Endothelial cell of umbilical vein (primary cell): ENCODE data around the gene MVB12B. TPM values are rescaled to one million over a fixed set of nuclear protein-coding genes. Genes with fewer than 3 reads are reported as not detected.

Source experiments
- BruUV-seq: library from RNA; stranded (reverse); fragments of 400-500 nt; replicated peaks from 2 replicates; lab custom pipeline; 2021; lab: Mats Ljungman, UMichigan
- CTCF ChIA-PET: fragments of 300-600, 350-600 bp; sonication (Branson Sonifier 250); formaldehyde crosslinking; loops from one replicate; lab custom pipeline; 2021; ENCODE audit warnings: antibody characterized with exemption, inconsistent platforms; lab: Charles Lee
- POLR2A ChIA-PET: fragments of 300-600, 350-600 bp; sonication (Branson Sonifier 250); formaldehyde crosslinking; loops from one replicate; lab custom pipeline; 2021; ENCODE audit warnings: antibody characterized with exemption, inconsistent platforms; lab: Charles Lee
- DNase-seq: peaks from one replicate; pipeline ENCODE4 v3.0.0-alpha.2; 2011; ENCODE audit warnings: low read depth, low spot score
- FAIRE-seq: peaks from 2 replicates; lab custom pipeline; 2011; peaks lifted over from hg19 to GRCh38; lab: Jason Lieb, UNC
- H2AFZ ChIP-seq: 2 replicates; pipeline ENCODE4 v1.6.0; 2012; ENCODE audit warnings: low read depth, low read length, control low read depth, inconsistent platforms
- H3K27ac ChIP-seq: 2 replicates; pipeline ENCODE4 v1.5.1; 2011; ENCODE audit warnings: low read depth, mild to moderate bottlenecking, control low read depth, low read length, moderate library complexity; ENCODE audit not compliant: insufficient read depth
- H3K27me3 ChIP-seq, 2 experiments: 2 replicates each; pipeline versions ENCODE4 v1.6.0 to v1.6.1; 2011; ENCODE audit warnings: low read length in 2 of 2, mixed read lengths in 1 of 2; ENCODE audit not compliant: control insufficient read depth in 2 of 2, insufficient read depth in 2 of 2
- H3K36me3 ChIP-seq, 2 experiments: 2 replicates in 1 of 2; 3 replicates in 1 of 2; pipeline ENCODE4 v1.5.1; 2011; ENCODE audit warnings: low read length in 2 of 2, mild to moderate bottlenecking in 1 of 2, moderate library complexity in 1 of 2; ENCODE audit not compliant: control insufficient read depth in 2 of 2, insufficient read depth in 2 of 2; ENCODE audit errors: extremely low read depth in 1 of 2
- H3K4me1 ChIP-seq: 3 replicates; pipeline ENCODE4 v1.5.1; 2011; ENCODE audit warnings: mild to moderate bottlenecking, low read length; ENCODE audit not compliant: control insufficient read depth, insufficient read depth; ENCODE audit errors: extremely low read depth
- H3K4me2 ChIP-seq: 2 replicates; pipeline ENCODE4 v1.6.1; 2011; ENCODE audit warnings: low read length, control low read depth, mixed read lengths; ENCODE audit not compliant: insufficient read depth
- H3K4me3 ChIP-seq, 3 experiments: fragments of 200-600 bp in 1 of 3; sonication (generic), shearing (Covaris generic) in 1 of 3; replicated peaks in 1 of 3; 2 replicates each; pipeline ENCODE4 v1.5.1; 2011 to 2016; ENCODE audit warnings: control low read depth in 3 of 3, low read length in 3 of 3, mild to moderate bottlenecking in 2 of 3, inconsistent platforms in 1 of 3, low read depth in 1 of 3, moderate library complexity in 1 of 3; ENCODE audit not compliant: insufficient read depth in 1 of 3
- H3K79me2 ChIP-seq: 2 replicates; pipeline ENCODE4 v1.6.0; 2012; ENCODE audit warnings: low read length, inconsistent platforms; ENCODE audit not compliant: control insufficient read depth, insufficient read depth
- H3K9ac ChIP-seq: replicated peaks from 2 replicates; pipeline ENCODE3; 2011; ENCODE audit warnings: low read length, control low read depth; ENCODE audit not compliant: insufficient read depth; ENCODE audit errors: extremely low read depth
- H3K9me1 ChIP-seq: replicated peaks from 3 replicates; pipeline ENCODE4 v1.6.0; 2011; ENCODE audit warnings: mild to moderate bottlenecking, low read length; ENCODE audit not compliant: control insufficient read depth, insufficient read depth; ENCODE audit errors: extremely low read depth
- H3K9me3 ChIP-seq: replicated peaks from 2 replicates; pipeline ENCODE4 v1.5.1; 2012; ENCODE audit warnings: low read length, inconsistent platforms; ENCODE audit not compliant: control insufficient read depth, insufficient read depth
- H4K20me1 ChIP-seq: replicated peaks from 2 replicates; pipeline ENCODE3; 2011; ENCODE audit warnings: mild to moderate bottlenecking, low read length; ENCODE audit not compliant: control insufficient read depth, insufficient read depth; ENCODE audit errors: extremely low read depth
- CTCF ChIP-seq, 2 donors: IDR thresholded peaks; 1 replicate in 1 of 2; 2 replicates in 1 of 2; pipeline ENCODE4 v1.5.1; 2011; ENCODE audit warnings: low read length in 2 of 2, mild to moderate bottlenecking in 2 of 2, moderate library complexity in 2 of 2, control low read depth in 1 of 2, inconsistent platforms in 1 of 2, low read depth in 1 of 2; ENCODE audit not compliant: insufficient read depth in 1 of 2; ENCODE audit errors: extremely low read depth in 1 of 2
- EZH2 ChIP-seq: IDR thresholded peaks from 2 replicates; pipeline ENCODE4 v1.6.1; 2012; ENCODE audit warnings: borderline replicate concordance, low read depth, mild to moderate bottlenecking, moderate library complexity, low read length, inconsistent platforms; ENCODE audit not compliant: severe bottlenecking
- FOS ChIP-seq: IDR thresholded peaks from 2 replicates; pipeline ENCODE4 v1.6.1; 2011; ENCODE audit warnings: mild to moderate bottlenecking, low read length, moderate library complexity, borderline replicate concordance; ENCODE audit not compliant: insufficient read depth
- GATA2 ChIP-seq: IDR thresholded peaks from 2 replicates; pipeline ENCODE4 v1.7.0; 2011; ENCODE audit warnings: low read depth, mild to moderate bottlenecking, moderate library complexity, mixed read lengths, low read length; ENCODE audit not compliant: insufficient read length, insufficient read depth
- JUN ChIP-seq: IDR thresholded peaks from 2 replicates; pipeline ENCODE4 v1.6.1; 2011; ENCODE audit warnings: borderline replicate concordance, low read depth; ENCODE audit not compliant: insufficient read length, insufficient read depth
- MAX ChIP-seq: IDR thresholded peaks from 2 replicates; pipeline ENCODE4 v1.6.1; 2011; ENCODE audit not compliant: insufficient read depth, insufficient read length
- MYC ChIP-seq: IDR thresholded peaks from one replicate; pipeline ENCODE4 v1.6.1; 2011; ENCODE audit warnings: mild to moderate bottlenecking, low read depth, low read length
- POLR2A ChIP-seq: IDR thresholded peaks from 2 replicates; pipeline ENCODE4 v1.6.1; 2012; ENCODE audit warnings: low read depth, mild to moderate bottlenecking, control low read depth, low read length
- POLR2AphosphoS5 ChIP-seq: IDR thresholded peaks from 2 replicates; pipeline ENCODE4 v1.6.1; 2012; ENCODE audit warnings: low read depth, mild to moderate bottlenecking, control low read depth, low read length, moderate library complexity; ENCODE audit not compliant: insufficient read depth
- dilution Hi-C: fragments of 300-500 bp; cut with MboI; formaldehyde crosslinking; loops from one replicate; pipeline ENCODE4 v1.15.0; 2019; ENCODE audit warnings: low sequenced_read_pairs; ENCODE audit not compliant: extremely low pct_ligation_motif_present
- intact Hi-C: fragments of 100-400 bp; cut with micrococcal nuclease; formaldehyde crosslinking; loops from one replicate; pipeline ENCODE4 v1.10.0; 2022
- polyA plus RNA-seq, 4 experiments: library from polyadenylated mRNA; depleted of rRNA in 3 of 4; stranded (reverse) in 3 of 4; unstranded in 1 of 4; fragments of >200 nt; gene quantifications; 2 replicates each; pipeline versions ENCODE4 v1.2.1 to v1.2.3, GENCODE V29; 2011 to 2012; ENCODE audit warnings: missing spikeins in 1 of 4
- total RNA-seq: library from RNA; stranded (reverse); gene quantifications from 2 replicates; pipeline ENCODE4 v1.2.3, GENCODE V29; 2021

Gene MVB12B
- total and polyA plus RNA-seq, 2 donors (not counting 3 experiments of a cell fraction or from before 2014, with no cell fraction given): 6.6 to 17.3 TPM

- FAIRE-seq (no peak), DNase-seq (no peak)
- Histone ChIP-seq H3K27me3 (peaks cover 0 to under 1% of the 10 kb centered on the region in 2 experiments), H3K9ac (no peak overlapping the region), H3K36me3 (no peaks in the 10 kb centered on the region), H3K4me2 (no peak overlapping the region), H3K79me2 (no peaks in the 10 kb centered on the region), H3K9me1 (no peaks in the 10 kb centered on the region), H3K4me1 (no peaks in the 10 kb centered on the region), H2AFZ (no peak overlapping the region), H3K9me3 (no peaks in the 10 kb centered on the region), H3K4me3 (no peak overlapping the region), H3K27ac (no peak overlapping the region), H4K20me1 (no peaks in the 10 kb centered on the region)
- CTCF ChIA-PET: interaction anchor here (3.4 kb wide), 1 partner anchor 77 kb away, joined by 21 read pairs; no protein-coding TSS in a partner anchor
- BruUV-seq: no TSS peak
- POLR2A ChIA-PET: no interaction called here
- intact Hi-C loops (no loop called here), dilution Hi-C loops (no loop called here)
- no peak for TF ChIP-seq MYC
- TF ChIP-seq POLR2A: no peak
- TF ChIP-seq JUN: no peak
- TF ChIP-seq GATA2: no peak
- no peak for TF ChIP-seq FOS
- TF ChIP-seq EZH2: no peak
- TF ChIP-seq CTCF (IDR thresholded peaks at IDR 0.05; ENCODE audit: extremely low read depth in 1 of 2, insufficient read depth in 1 of 2, low read depth in 1 of 2, low read length in 2 of 2): no peak
- TF ChIP-seq POLR2AphosphoS5: no peak
- no peak for TF ChIP-seq MAX
Measured at GRCh38 chr9:126321742-126322141, 4.9 kb upstream of the MVB12B start.
